K562 (cell line): ENCODE measurements around the gene PPP2R2D. TPM values are rescaled to one million over a fixed set of nuclear protein-coding genes. Genes with fewer than 3 reads are reported as not detected.

Source experiments
- ATAC-seq: fragments of 200-7000 bp; cut with Tn5 transposase; 3 replicates; pipeline ENCODE4 v1.9.1; 2020; ENCODE audit warnings: moderate library complexity
- BruUV-seq: library from RNA; stranded (reverse); fragments of 400-500 nt; replicated peaks from 2 replicates; lab custom pipeline; 2021; lab: Mats Ljungman, UMichigan
- CTCF ChIA-PET: fragments of 300-600 bp; formaldehyde crosslinking; extraction: SDS; loops from one replicate; lab custom pipeline; 2021; ENCODE audit warnings: low intra/inter-chr PET ratio; lab: Yijun Ruan, JAX
- POLR2A ChIA-PET: fragments of 300-600, 350-650 bp; sonication (Branson Sonifier 250); formaldehyde crosslinking; extraction: SDS; loops from one replicate; lab custom pipeline; 2021; ENCODE audit warnings: antibody characterized with exemption, inconsistent platforms; lab: Yijun Ruan, JAX
- DNase-seq, 4 experiments: peaks; one replicate each; pipeline versions ENCODE4 v3.0.0 to v3.0.0-alpha.2; 2011 to 2018; ENCODE audit warnings: low spot score in 3 of 4, mixed read lengths in 3 of 4; ENCODE audit errors: extremely low read depth in 1 of 4
- FAIRE-seq: peaks from 2 replicates; lab custom pipeline; 2011; peaks lifted over from hg19 to GRCh38; lab: Jason Lieb, UNC
- H2AFZ ChIP-seq: 2 replicates; pipeline ENCODE4 v1.6.0; 2011; ENCODE audit warnings: low read depth, low read length, control low read depth, inconsistent platforms
- H3K27ac ChIP-seq: fragments of 200-600 bp; 3 replicates; pipeline ENCODE4 v1.8.0; 2011; ENCODE audit warnings: low read depth, mild to moderate bottlenecking, control low read depth, inconsistent platforms, low read length, moderate library complexity, mixed read lengths; ENCODE audit errors: extremely low read depth
- H3K27me3 ChIP-seq, 2 experiments: fragments of 300-600 bp in 1 of 2; 2 replicates in 1 of 2; 3 replicates in 1 of 2; pipeline versions ENCODE4 v1.6.0 to v1.8.0; 2011; ENCODE audit warnings: inconsistent platforms in 2 of 2, low read length in 2 of 2, mild to moderate bottlenecking in 1 of 2, mixed read lengths in 1 of 2, moderate library complexity in 1 of 2; ENCODE audit not compliant: control insufficient read depth in 2 of 2, insufficient read depth in 2 of 2
- H3K36me3 ChIP-seq: fragments of 300-600 bp; 3 replicates; pipeline ENCODE4 v1.8.0; 2011; ENCODE audit warnings: mild to moderate bottlenecking, low read length, inconsistent platforms; ENCODE audit not compliant: control insufficient read depth, insufficient read depth
- H3K4me1 ChIP-seq, 2 experiments: fragments of 200-600 bp in 1 of 2; replicated peaks in 1 of 2; 2 replicates in 1 of 2; 3 replicates in 1 of 2; pipeline versions ENCODE4 v1.5.1 to v1.8.0; 2011; ENCODE audit warnings: inconsistent platforms in 2 of 2, low read length in 2 of 2, mild to moderate bottlenecking in 1 of 2, mixed read lengths in 1 of 2, moderate library complexity in 1 of 2; ENCODE audit not compliant: control insufficient read depth in 2 of 2, insufficient read depth in 2 of 2
- H3K4me2 ChIP-seq: 2 replicates; pipeline ENCODE4 v1.6.1; 2011; ENCODE audit warnings: low read length, control low read depth, inconsistent platforms, mixed read lengths; ENCODE audit not compliant: insufficient read depth
- H3K4me3 ChIP-seq: fragments of 200-600 bp; sonication (generic), shearing (Covaris generic); 2 replicates; pipeline ENCODE4 v1.5.1; 2016; ENCODE audit warnings: control low read depth, inconsistent platforms
- H3K79me2 ChIP-seq: fragments of 200-600 bp; 3 replicates; pipeline ENCODE4 v1.8.0; 2011; ENCODE audit warnings: low read length, inconsistent platforms; ENCODE audit not compliant: control insufficient read depth, insufficient read depth
- H3K9ac ChIP-seq, 2 experiments: 2 replicates each; pipeline versions ENCODE4 v1.6.0 to v1.6.1; 2011; ENCODE audit warnings: low read depth in 2 of 2, low read length in 2 of 2, control low read depth in 1 of 2, inconsistent platforms in 1 of 2, mild to moderate bottlenecking in 1 of 2, mixed read lengths in 1 of 2; ENCODE audit not compliant: insufficient read depth in 1 of 2
- H3K9me1 ChIP-seq: one replicate; pipeline ENCODE4 v1.6.0; 2011; ENCODE audit warnings: inconsistent platforms, mild to moderate bottlenecking, low read length, moderate library complexity; ENCODE audit not compliant: control insufficient read depth, insufficient read depth
- H3K9me3 ChIP-seq: replicated peaks from 2 replicates; pipeline ENCODE4 v1.5.1; 2011; ENCODE audit warnings: low read depth, low read length, inconsistent platforms; ENCODE audit not compliant: control insufficient read depth, insufficient read depth
- H4K20me1 ChIP-seq: replicated peaks from 2 replicates; pipeline ENCODE4 v1.6.1; 2011; ENCODE audit warnings: low read length, inconsistent platforms, mixed read lengths; ENCODE audit not compliant: control insufficient read depth, insufficient read depth
- CREB5 ChIP-seq: fragments of 250-450 bp; sonication (Bioruptor Pico); IDR thresholded peaks from 2 replicates; pipeline ENCODE4 v1.5.0; 2020; ENCODE audit warnings: mild to moderate bottlenecking
- E2F8 ChIP-seq: fragments of 450-650 bp; IDR thresholded peaks from 2 replicates; pipeline ENCODE4 v1.7.1; 2018; ENCODE audit warnings: mild to moderate bottlenecking, low read depth; ENCODE audit not compliant: partially characterized antibody
- HNRNPLL ChIP-seq: fragments of 200-400 bp; formaldehyde crosslinking; IDR thresholded peaks from 2 replicates; pipeline ENCODE4 v1.6.1; 2017; ENCODE audit warnings: low read length, low read depth, mild to moderate bottlenecking; ENCODE audit not compliant: poor library complexity, severe bottlenecking
- HOMEZ ChIP-seq: fragments of 250-450 bp; sonication (Bioruptor Pico); IDR thresholded peaks from 2 replicates; pipeline ENCODE4 v1.4.0; 2020; ENCODE audit warnings: mild to moderate bottlenecking, moderate library complexity
- STAT6 ChIP-seq: sonication (generic); formaldehyde crosslinking; IDR thresholded peaks from 2 replicates; pipeline ENCODE4 v1.8.1; 2023; ENCODE audit warnings: mild to moderate bottlenecking, missing genetic modification reagents
- ZFPM2 ChIP-seq: fragments of 250-450 bp; sonication (Bioruptor Pico); IDR thresholded peaks from 2 replicates; pipeline ENCODE4 v1.5.1; 2022; ENCODE audit warnings: mild to moderate bottlenecking
- ZNF316 ChIP-seq: fragments of 450-650 bp; IDR thresholded peaks from 2 replicates; pipeline ENCODE4 v1.6.1; 2016
- WGBS: fragments of 100-300 bp; shearing (Covaris generic); methylation state at CpG from one replicate; pipeline ENCODE4 v1.1.6; 2016; ENCODE audit warnings: low coverage, mixed read lengths; ENCODE audit not compliant: insufficient coverage; ENCODE audit errors: missing lambda C conversion rate; 5-methylcytosine and 5-hydroxymethylcytosine counted together
- in situ Hi-C: fragments of 300-500 bp; cut with MboI; formaldehyde crosslinking; loops from 4 replicates; pipeline ENCODE4 v1.15.0; 2018; ENCODE audit warnings: inconsistent platforms, mixed read lengths
- intact Hi-C: fragments of 100-400 bp; cut with micrococcal nuclease; formaldehyde crosslinking; loops from 2 replicates; pipeline ENCODE4 v1.14.2; 2022
- polyA plus RNA-seq, 8 experiments: library from polyadenylated mRNA; depleted of rRNA in 4 of 8; stranded (reverse) in 5 of 8; unstranded in 3 of 8; fragments of >200 nt; fragmentation: Nextera tagmentation in 2 of 8; fragmentation: Illumina TruSeq in 1 of 8; extraction: Ambion mirVana in 2 of 8; extraction: Trizol in 1 of 8; gene quantifications; 2 replicates each; pipeline versions ENCODE4 v1.2.1 to v1.2.3, GENCODE V29; 2011 to 2014; ENCODE audit warnings: inconsistent platforms in 1 of 8, missing spikeins in 1 of 8
- total RNA-seq, 7 experiments: library from RNA; depleted of rRNA in 6 of 7; stranded (reverse); fragments of >200 nt in 6 of 7; fragmentation: Illumina TruSeq in 2 of 7; extraction: Trizol in 2 of 7; gene quantifications; 2 replicates each; pipeline versions ENCODE4 v1.2.1 to v1.2.3, GENCODE V29; 2011 to 2021; ENCODE audit warnings: low replicate concordance in 1 of 7

Gene PPP2R2D
- total and polyA plus RNA-seq, 9 of the 15 experiments (the other 6 are each of a cell fraction or from before 2014, with no cell fraction given), result 1.9 to 37.0 (median 26.8) TPM

- TF ChIP-seq E2F8, result no peak
These were observed 34.5 kb downstream of the PPP2R2D start (continued) for GRCh38 chr10:131935260-131935659.

- DNase-seq, result no peak
- Histone ChIP-seq H3K36me3 (peaks cover 65% of the 10 kb centered on the region; the same call in 2 of the 3 replicates), H3K4me3 (no peak overlapping the region), H3K27ac (no peak overlapping the region), H4K20me1 (no peaks in the 10 kb centered on the region; the same call in 1 of the 2 replicates), H2AFZ (no peak overlapping the region), H3K9me3 (no peaks in the 10 kb centered on the region), H3K9me1 (no peaks in the 10 kb centered on the region), H3K4me1 (peaks cover 16 to 20% of the 10 kb centered on the region in 2 experiments; a peak in 4 of 5 replicates), H3K9ac (no peak overlapping the region), H3K79me2 (peaks cover 61% of the 10 kb centered on the region), H3K27me3 (no peaks in the 10 kb centered on the region), H3K4me2 (no peak overlapping the region)
- ChIA-PET CTCF (no interaction called here), POLR2A (no interaction called here)
- ATAC-seq, result no peak
- intact Hi-C loops, result no loop called here
- TF ChIP-seq HNRNPLL (no peak), ZFPM2 (CRISPR knock-in tag) (no peak), ZNF316 (peak; percentile 35; the same call in 1 of the 2 replicates), CREB5 (CRISPR knock-in tag) (no peak), HOMEZ (CRISPR knock-in tag) (no peak), STAT6 (no peak)
- WGBS, result 90% methylated on average over 4 of the region's 9 CpGs
- BruUV-seq, result no TSS peak
- in situ Hi-C loops, result no loop called here
- FAIRE-seq, result no peak
These were observed 35.5 kb downstream of the PPP2R2D start for GRCh38 chr10:131936294-131936693.
